PC-3 (cell line): Measurements from ENCODE around the gene ADARB2. TPM values are rescaled to one million over a fixed set of nuclear protein-coding genes. Genes with fewer than 3 reads are reported as not detected.

Source experiments
- ATAC-seq: fragments of 200-7000 bp; cut with Tn5 transposase; 2 replicates; pipeline ENCODE4 v1.9.1; 2020; ENCODE audit warnings: mild to moderate bottlenecking, moderate library complexity
- BruUV-seq: library from RNA; stranded (reverse); fragments of 400-500 nt; replicated peaks from 2 replicates; lab custom pipeline; 2021; lab: Mats Ljungman, UMichigan
- CTCF ChIA-PET: fragments of 300-600 bp; sonication (Branson Sonifier 250); formaldehyde crosslinking; loops from one replicate; lab custom pipeline; 2022; ENCODE audit warnings: antibody characterized with exemption; lab: Charles Lee
- POLR2A ChIA-PET: fragments of 300-600 bp; sonication (Branson Sonifier 250); formaldehyde crosslinking; loops from one replicate; lab custom pipeline; 2022; ENCODE audit warnings: antibody characterized with exemption; ENCODE audit not compliant: unreplicated experiment; lab: Charles Lee
- DNase-seq: peaks from one replicate; pipeline ENCODE4 v3.0.0-alpha.2; 2015
- H2AFZ ChIP-seq: fragments of 300-600 bp; sonication (generic); 2 replicates; pipeline ENCODE4 v1.6.0; 2016; ENCODE audit warnings: antibody characterized with exemption, low read length
- H3F3A ChIP-seq: fragments of 300-600 bp; sonication (generic); one replicate; pipeline ENCODE4 v1.6.0; 2017; ENCODE audit warnings: antibody characterized with exemption, low read length, control low read depth, mild to moderate bottlenecking; ENCODE audit not compliant: unreplicated experiment
- H3K27ac ChIP-seq: fragments of 300-600 bp; sonication (generic); 2 replicates; pipeline ENCODE4 v1.5.1; 2016; ENCODE audit warnings: mild to moderate bottlenecking, low read length
- H3K27me3 ChIP-seq: fragments of 300-600 bp; sonication (generic); 2 replicates; pipeline ENCODE4 v1.6.1; 2016; ENCODE audit warnings: low read length, mixed read lengths
- H3K36me3 ChIP-seq: fragments of 300-600 bp; sonication (generic); 2 replicates; pipeline ENCODE4 v1.6.1; 2016; ENCODE audit warnings: low read depth, mixed run types, low read length, mixed read lengths
- H3K4me1 ChIP-seq: fragments of 300-600 bp; sonication (generic); 2 replicates; pipeline ENCODE4 v1.5.1; 2016; ENCODE audit warnings: low read length; ENCODE audit not compliant: insufficient read depth
- H3K4me2 ChIP-seq: fragments of 300-600 bp; sonication (generic); 2 replicates; pipeline ENCODE4 v1.6.0; 2016; ENCODE audit warnings: low read length
- H3K4me3 ChIP-seq: fragments of 300-600 bp; sonication (generic); 2 replicates; pipeline ENCODE4 v1.5.1; 2016; ENCODE audit warnings: mild to moderate bottlenecking, low read length, mixed read lengths
- H3K79me2 ChIP-seq: fragments of 300-600 bp; sonication (generic); 2 replicates; pipeline ENCODE4 v1.6.1; 2017; ENCODE audit warnings: low read length, mixed read lengths
- H3K9ac ChIP-seq: fragments of 300-600 bp; sonication (generic); 2 replicates; pipeline ENCODE4 v1.6.0; 2016; ENCODE audit warnings: mild to moderate bottlenecking, low read length
- H3K9me2 ChIP-seq: fragments of 300-600 bp; sonication (generic); replicated peaks from 2 replicates; pipeline ENCODE4 v1.6.1; 2016; ENCODE audit warnings: mixed run types, low read length, mixed read lengths
- H3K9me3 ChIP-seq: fragments of 300-600 bp; sonication (generic); 2 replicates; pipeline ENCODE4 v1.6.1; 2016; ENCODE audit warnings: low read length, mixed read lengths
- H4K20me1 ChIP-seq: fragments of 300-600 bp; sonication (generic); 2 replicates; pipeline ENCODE4 v1.6.1; 2016; ENCODE audit warnings: low read length, mixed read lengths
- CTCF ChIP-seq: fragments of 300-600 bp; sonication (generic); conservative IDR thresholded peaks from 2 replicates; pipeline ENCODE4 v1.5.1; 2017; ENCODE audit warnings: antibody characterized with exemption, low read depth, mild to moderate bottlenecking, low read length
- EZH2 ChIP-seq: fragments of 300-600 bp; sonication (generic); IDR thresholded peaks from one replicate; pipeline ENCODE4 v1.6.1; 2017; ENCODE audit warnings: antibody characterized with exemption, mild to moderate bottlenecking, low read length; ENCODE audit not compliant: unreplicated experiment
- EZH2phosphoT487 ChIP-seq: fragments of 300-600 bp; sonication (generic); IDR thresholded peaks from 2 replicates; pipeline ENCODE4 v1.6.1; 2018; ENCODE audit warnings: mild to moderate bottlenecking, antibody characterized with exemption, low read length, borderline replicate concordance
- intact Hi-C: fragments of 100-400 bp; cut with micrococcal nuclease; formaldehyde crosslinking; loops from 2 replicates; pipeline ENCODE4 v1.9.0; 2023
- total RNA-seq: library from RNA; depleted of rRNA; stranded (reverse); fragments of >200 nt; gene quantifications from 2 replicates; pipeline ENCODE4 v1.2.3, GENCODE V29; 2014

Gene ADARB2
- total RNA-seq, 1 experiment from 2014 or later: not detected

GRCh38 chr10:1474376-1475097, 262.8 kb downstream of the ADARB2 start:
- H3K9me3 ChIP-seq: no peaks in the 10 kb centered on the region
- no peaks in the 10 kb centered on the region for H4K20me1 ChIP-seq
- TF ChIP-seq EZH2phosphoT487 (no peak), CTCF (no peak), EZH2 (no peak)
- intact Hi-C loops: no loop called here
- no peaks in the 10 kb centered on the region for H3K36me3 ChIP-seq
- no peaks in the 10 kb centered on the region for H3K27me3 ChIP-seq
- no peaks in the 10 kb centered on the region for H3K9me2 ChIP-seq
- ChIA-PET CTCF (no interaction called here), POLR2A (no interaction called here)
- H3K9ac ChIP-seq: no peak overlapping the region
- H3K4me2 ChIP-seq: no peak overlapping the region
- H3K4me1 ChIP-seq: no peaks in the 10 kb centered on the region
- H3K79me2 ChIP-seq: no peaks in the 10 kb centered on the region
- no peak overlapping the region for H2AFZ ChIP-seq
- no peak for DNase-seq
- BruUV-seq: no TSS peak
- no peak for ATAC-seq
- H3K27ac ChIP-seq: no peak overlapping the region
- H3K4me3 ChIP-seq: no peak overlapping the region
- H3F3A ChIP-seq: no peaks in the 10 kb centered on the region

GRCh38 chr10:1473874-1474273, 263.5 kb downstream of the ADARB2 start:
- H3K4me3 ChIP-seq: no peak overlapping the region
- H3K79me2 ChIP-seq: no peaks in the 10 kb centered on the region
- no peak overlapping the region for H2AFZ ChIP-seq
- H4K20me1 ChIP-seq: no peaks in the 10 kb centered on the region
- TF ChIP-seq CTCF (no peak), EZH2 (no peak), EZH2phosphoT487 (no peak)
- no peak for ATAC-seq
- no peaks in the 10 kb centered on the region for H3K9me2 ChIP-seq
- H3K4me1 ChIP-seq: no peaks in the 10 kb centered on the region
- ChIA-PET POLR2A (no interaction called here), CTCF (no interaction called here)
- H3K4me2 ChIP-seq: no peak overlapping the region
- H3K27ac ChIP-seq: no peak overlapping the region
- no peaks in the 10 kb centered on the region for H3K9me3 ChIP-seq
- no peaks in the 10 kb centered on the region for H3F3A ChIP-seq
- H3K36me3 ChIP-seq: no peaks in the 10 kb centered on the region
- BruUV-seq: no TSS peak
- H3K9ac ChIP-seq: no peak overlapping the region
- intact Hi-C loops: no loop called here
- DNase-seq: no peak
- H3K27me3 ChIP-seq: no peaks in the 10 kb centered on the region
